ENCODE results near the gene SCAF1. TPM values are rescaled to one million over a fixed set of nuclear protein-coding genes. Genes with fewer than 3 reads are reported as not detected.
"Not testable (repeated sequence)": the region's sequence is repeated elsewhere in the genome, so short reads cannot be mapped to it uniquely, and the experiment has no call there.

SCAF1 gene
- total RNA-seq, 4 donors from 2014 or later, result 17.5 to 38.4 (median 25.8) TPM

GRCh38 chr19:49616945-49617344 is 25.1 kb upstream of the SCAF1 start:
- H3K4me1 ChIP-seq, result no peaks in the 10 kb centered on the region
- H3K36me3 ChIP-seq, result peaks cover 37 to 47% of the 10 kb centered on the region in 2 donors
- H3K9me3 ChIP-seq, result no peaks in the 10 kb centered on the region
- H3K4me3 ChIP-seq (replicated peaks in 1 of 3), result no peak overlapping the region
- WGBS, 2 donors, result 92 to 94% methylated on average over 7 of the region's 7 CpGs
- no peak overlapping the region for H3K27ac ChIP-seq
- intact Hi-C loops (cut with DNase I), result no loop called here
- no peak for DNase-seq
- TF ChIP-seq, protein P1, sequence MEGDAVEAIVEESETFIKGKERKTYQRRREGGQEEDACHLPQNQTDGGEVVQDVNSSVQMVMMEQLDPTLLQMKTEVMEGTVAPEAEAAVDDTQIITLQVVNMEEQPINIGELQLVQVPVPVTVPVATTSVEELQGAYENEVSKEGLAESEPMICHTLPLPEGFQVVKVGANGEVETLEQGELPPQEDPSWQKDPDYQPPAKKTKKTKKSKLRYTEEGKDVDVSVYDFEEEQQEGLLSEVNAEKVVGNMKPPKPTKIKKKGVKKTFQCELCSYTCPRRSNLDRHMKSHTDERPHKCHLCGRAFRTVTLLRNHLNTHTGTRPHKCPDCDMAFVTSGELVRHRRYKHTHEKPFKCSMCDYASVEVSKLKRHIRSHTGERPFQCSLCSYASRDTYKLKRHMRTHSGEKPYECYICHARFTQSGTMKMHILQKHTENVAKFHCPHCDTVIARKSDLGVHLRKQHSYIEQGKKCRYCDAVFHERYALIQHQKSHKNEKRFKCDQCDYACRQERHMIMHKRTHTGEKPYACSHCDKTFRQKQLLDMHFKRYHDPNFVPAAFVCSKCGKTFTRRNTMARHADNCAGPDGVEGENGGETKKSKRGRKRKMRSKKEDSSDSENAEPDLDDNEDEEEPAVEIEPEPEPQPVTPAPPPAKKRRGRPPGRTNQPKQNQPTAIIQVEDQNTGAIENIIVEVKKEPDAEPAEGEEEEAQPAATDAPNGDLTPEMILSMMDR (IDR thresholded peaks at IDR 0.05), result no peak
- TF ChIP-seq POLR2A (IDR thresholded peaks at IDR 0.05), result no peak
- no peaks in the 10 kb centered on the region for H3K27me3 ChIP-seq

- intact Hi-C loops (cut with DNase I); H3K4me3 ChIP-seq (replicated peaks in 1 of 3); H3K27ac ChIP-seq; H3K9me3 ChIP-seq; H3K27me3 ChIP-seq; H3K4me1 ChIP-seq; DNase-seq: not testable (repeated sequence)
- peaks cover 37 to 48% of the 10 kb centered on the region in 2 donors for H3K36me3 ChIP-seq
- 91 to 92% methylated on average over 13 of the region's 13 CpGs for WGBS, 2 donors
Measured at GRCh38 chr19:49617860-49618259, 24.1 kb upstream of the SCAF1 start.

DNA sequence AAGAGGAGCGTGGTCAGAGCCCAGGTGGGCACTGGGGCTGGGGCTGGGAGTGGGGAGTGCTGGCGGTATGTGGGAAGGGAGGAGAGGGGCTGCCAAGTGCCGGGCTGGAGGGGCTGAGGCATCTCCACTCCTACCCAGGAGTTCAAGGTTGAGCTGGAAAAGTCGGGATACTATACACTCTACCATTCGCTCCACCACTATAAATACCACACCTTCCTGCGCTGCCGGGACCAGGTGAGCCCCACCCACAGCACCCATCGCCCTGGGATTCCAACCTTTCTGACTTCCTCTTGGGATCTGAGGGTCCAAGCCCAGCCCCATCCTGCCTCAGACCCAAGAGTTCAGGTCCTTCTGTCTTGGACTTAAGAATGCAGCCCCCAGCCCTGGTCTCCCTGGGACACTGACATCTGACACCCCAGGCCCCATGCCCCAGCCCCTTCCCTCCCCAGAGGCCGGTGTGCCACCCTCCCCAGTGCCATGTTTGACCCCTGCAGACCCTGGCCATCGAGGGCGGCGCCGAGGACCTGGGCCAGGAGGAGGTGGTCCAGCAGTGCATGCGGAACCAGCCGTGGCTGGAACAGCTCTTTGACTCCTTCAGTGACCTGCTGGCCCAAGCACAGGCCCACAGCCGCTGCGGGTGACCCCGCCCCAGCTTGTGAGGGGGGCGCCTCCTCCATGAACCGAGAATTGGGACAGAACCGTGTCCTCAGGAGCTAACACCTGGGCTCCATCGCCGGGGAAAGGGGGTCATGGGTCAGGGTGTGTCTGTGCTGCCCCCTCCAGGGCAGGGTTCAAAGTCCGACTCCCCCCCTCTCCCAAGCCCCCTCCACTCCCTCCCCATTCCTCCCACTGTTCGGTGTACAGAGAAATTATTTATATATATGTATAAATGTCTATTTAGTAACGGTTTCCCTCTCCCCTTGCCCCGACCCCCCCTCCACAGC is 16.8 kb upstream of the SCAF1 start:
- TF ChIP-seq POLR2A (IDR thresholded peaks at IDR 0.05), result no peak
- TF ChIP-seq, protein P1 (IDR thresholded peaks at IDR 0.05), result no peak
- DNase-seq, result no peak
- Histone ChIP-seq H3K9me3 (no peaks in the 10 kb centered on the region), H3K4me3 (replicated peaks in 1 of 3) (no peak overlapping the region), H3K4me1 (peaks cover 5 to 10% of the 10 kb centered on the region in 2 donors), H3K36me3 (peaks cover 18 to 21% of the 10 kb centered on the region in 2 donors), H3K27ac (no peak overlapping the region), H3K27me3 (no peaks in the 10 kb centered on the region)
- intact Hi-C loops (cut with DNase I), result no loop called here
- 83 to 86% methylated on average over 17 to 21 of the region's 27 CpGs for WGBS, 2 donors

DNA sequence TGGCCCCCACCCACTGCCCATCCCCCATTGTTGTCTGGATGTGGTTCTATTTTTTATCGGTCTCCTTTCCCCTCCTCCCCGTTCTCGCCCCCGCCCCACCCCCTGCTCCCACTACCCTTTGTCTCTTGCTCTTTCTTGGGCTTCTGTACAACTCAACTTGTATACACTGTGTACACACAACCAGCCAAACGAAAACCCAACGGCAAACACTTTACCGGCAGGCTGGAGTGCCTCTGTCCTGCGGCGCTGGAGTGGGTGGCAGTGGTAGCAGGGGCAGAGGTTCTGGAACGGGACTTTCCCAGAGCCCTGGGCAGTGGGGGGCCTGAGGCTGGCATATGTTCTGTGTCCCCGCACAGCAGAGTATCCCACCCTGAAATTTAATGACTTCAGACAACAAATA is 15.8 kb upstream of the SCAF1 start:
- intact Hi-C loops (cut with DNase I), result no loop called here
- H3K4me3 ChIP-seq (replicated peaks in 1 of 3), result no peak overlapping the region
- H3K36me3 ChIP-seq, result peaks cover 16 to 19% of the 10 kb centered on the region in 2 donors

DNA sequence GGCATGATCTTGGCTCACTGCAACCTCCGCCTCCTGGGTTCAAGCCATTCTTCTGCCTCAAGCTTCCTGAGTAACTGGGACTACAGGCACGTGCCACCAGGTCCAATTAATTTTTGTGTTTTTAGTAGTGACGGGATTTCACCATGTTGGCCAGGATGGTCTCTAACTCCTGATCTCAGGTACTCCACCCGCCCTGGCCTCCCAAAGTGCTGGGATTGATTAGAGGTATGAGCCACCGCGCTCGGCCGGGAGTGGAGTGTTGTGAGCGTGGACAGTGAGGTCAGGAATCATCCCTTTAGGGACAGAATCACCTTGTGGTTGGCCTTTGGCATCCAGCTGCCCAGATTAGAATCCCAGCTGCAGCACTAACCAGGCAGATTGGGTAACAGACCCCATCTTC is 12.3 kb upstream of the SCAF1 start:
- Histone ChIP-seq H3K27me3 (no peaks in the 10 kb centered on the region), H3K4me1 (peaks cover 5 to 23% of the 10 kb centered on the region in 2 donors), H3K4me3 (replicated peaks in 1 of 3) (no peak overlapping the region), H3K27ac (no peak overlapping the region), H3K9me3 (no peaks in the 10 kb centered on the region), H3K36me3 (peaks cover 10 to 12% of the 10 kb centered on the region in 2 donors)
- intact Hi-C loops (cut with DNase I), result no loop called here
- DNase-seq, result no peak
- TF ChIP-seq, protein P1 (IDR thresholded peaks at IDR 0.05), result no peak
- no peak for TF ChIP-seq POLR2A (IDR thresholded peaks at IDR 0.05)
- WGBS, 2 donors, result 82 to 93% methylated on average over 4 to 9 of the region's 9 CpGs

More for the DNA sequence above, 15.8 kb upstream of the SCAF1 start:
- no peaks in the 10 kb centered on the region for H3K9me3 ChIP-seq
- WGBS, 2 donors, result 58 to 62% methylated on average over 11 of the region's 11 CpGs
- peak; percentile 37 to 44 for DNase-seq
- H3K4me1 ChIP-seq, result peaks cover 5 to 19% of the 10 kb centered on the region in 2 donors
- no peaks in the 10 kb centered on the region for H3K27me3 ChIP-seq
- TF ChIP-seq, protein P1 (IDR thresholded peaks at IDR 0.05), result no peak
- no peak for TF ChIP-seq POLR2A (IDR thresholded peaks at IDR 0.05)
- H3K27ac ChIP-seq, result peak overlapping the region in 1 of 3 donors; percentile 17
